Thymus (tissue), 11 donors: ENCODE data around the gene HELZ. TPM values are rescaled to one million over a fixed set of nuclear protein-coding genes. Genes with fewer than 3 reads are reported as not detected.
"Not testable (repeated sequence)": the region's sequence is repeated elsewhere in the genome, so short reads cannot be mapped to it uniquely, and the experiment has no call there.

Source experiments
- DNase-seq, 9 donors: peaks; one replicate each; pipeline ENCODE4 v3.0.0-alpha.2; 2013; ENCODE audit warnings: low spot score in 9 of 9, low read depth in 6 of 9, missing footprints in 1 of 9
- H3K27ac ChIP-seq, 2 donors: one replicate each; pipeline ENCODE4 v1.5.1; 2013; ENCODE audit warnings: control low read depth in 1 of 2, low read depth in 1 of 2, low read length in 1 of 2, mild to moderate bottlenecking in 1 of 2, moderate library complexity in 1 of 2
- H3K27me3 ChIP-seq, 2 donors: one replicate each; pipeline ENCODE4 v1.5.1; 2013; ENCODE audit warnings: low read length in 1 of 2; ENCODE audit not compliant: control insufficient read depth in 2 of 2, insufficient read depth in 1 of 2
- H3K36me3 ChIP-seq, 2 donors: one replicate each; pipeline ENCODE4 v1.5.1; 2013; ENCODE audit warnings: low read length in 1 of 2, mild to moderate bottlenecking in 1 of 2, moderate library complexity in 1 of 2; ENCODE audit not compliant: control insufficient read depth in 2 of 2, insufficient read depth in 2 of 2
- H3K4me1 ChIP-seq, 2 donors: one replicate each; pipeline ENCODE4 v1.5.1; 2013; ENCODE audit warnings: low read length in 2 of 2; ENCODE audit not compliant: control insufficient read depth in 2 of 2, insufficient read depth in 2 of 2
- H3K4me3 ChIP-seq, 2 donors: one replicate each; pipeline ENCODE4 v1.5.1; 2013; ENCODE audit warnings: low read length in 2 of 2, control low read depth in 1 of 2, mild to moderate bottlenecking in 1 of 2
- H3K9me3 ChIP-seq, 2 donors: one replicate each; pipeline ENCODE4 v1.5.1; 2013; ENCODE audit warnings: low read length in 1 of 2, mild to moderate bottlenecking in 1 of 2; ENCODE audit not compliant: control insufficient read depth in 2 of 2, insufficient read depth in 1 of 2
- WGBS: extraction: QIAGEN DNeasy Blood & Tissue Kit; methylation state at CpG from one replicate; pipeline ENCODE4 v1.1.7; 2013; 5-methylcytosine and 5-hydroxymethylcytosine counted together
- polyA plus RNA-seq: library from polyadenylated mRNA; stranded (reverse); fragments of 200-250 nt; gene quantifications from one replicate; pipeline ENCODE4 v1.2.3, GENCODE V29; 2013
- total RNA-seq: library from RNA; stranded (reverse); fragments of 120-200 nt; gene quantifications from one replicate; pipeline ENCODE4 v1.2.4, GENCODE V29; 2013
- donor health status: healthy.

HELZ gene
- total and polyA plus RNA-seq, 2 donors = 8.2 to 27.5 TPM

DNA sequence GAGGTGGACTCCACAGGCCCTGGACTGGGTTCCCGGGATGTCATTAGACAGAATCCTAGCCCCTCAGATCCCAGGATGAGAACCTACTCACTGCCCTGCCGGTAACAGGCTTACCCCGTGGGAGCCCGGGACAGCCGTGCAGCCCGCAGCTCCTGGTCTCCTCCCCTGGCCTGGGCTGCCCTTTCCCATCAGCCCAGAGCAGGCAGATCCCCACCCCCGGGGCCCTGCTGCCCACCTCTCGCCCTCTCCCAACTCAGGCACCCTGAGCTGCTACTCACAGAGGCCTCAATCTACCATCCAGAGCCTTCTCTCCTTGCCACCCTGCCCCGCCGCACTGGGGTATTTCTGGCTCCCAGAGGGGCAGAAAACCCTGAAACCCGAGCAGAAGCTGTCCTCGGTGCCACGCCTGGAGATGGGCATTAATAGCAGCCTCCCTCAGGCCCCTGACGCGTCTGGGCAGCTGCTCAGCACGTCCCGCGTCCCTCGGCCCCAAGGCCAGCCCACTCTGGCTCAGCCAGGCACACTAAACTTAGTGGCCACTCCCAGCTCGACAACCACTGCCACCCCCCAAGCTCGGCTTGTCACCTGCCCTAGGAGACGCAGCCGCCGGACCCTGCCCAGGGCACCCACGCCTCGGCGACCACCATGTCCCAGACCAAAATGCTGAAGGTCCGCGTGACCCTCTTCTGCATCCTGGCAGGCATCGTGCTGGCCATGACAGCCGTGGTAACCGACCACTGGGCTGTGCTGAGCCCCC, 200.8 kb downstream of the HELZ start, which contains the start of gene CACNG1:
TSS of gene CACNG1 (plus strand) at position 539 of the 757 bp plus-strand sequence. CDS start at position 646, 107 bp downstream.
- H3K27ac ChIP-seq = no peak within 1 kb of the TSS
- no peaks in the 10 kb centered on the region for H3K4me1 ChIP-seq
- H3K9me3 ChIP-seq = peaks cover 0 to 5% of the 10 kb centered on the region in 2 donors
- 93% methylated on average over 32 of the region's 32 CpGs for WGBS
- DNase-seq = no peak
- no peaks in the 10 kb centered on the region for H3K27me3 ChIP-seq
- H3K36me3 ChIP-seq = no peaks in the 10 kb centered on the region
- no peak within 1 kb of the TSS for H3K4me3 ChIP-seq

DNA sequence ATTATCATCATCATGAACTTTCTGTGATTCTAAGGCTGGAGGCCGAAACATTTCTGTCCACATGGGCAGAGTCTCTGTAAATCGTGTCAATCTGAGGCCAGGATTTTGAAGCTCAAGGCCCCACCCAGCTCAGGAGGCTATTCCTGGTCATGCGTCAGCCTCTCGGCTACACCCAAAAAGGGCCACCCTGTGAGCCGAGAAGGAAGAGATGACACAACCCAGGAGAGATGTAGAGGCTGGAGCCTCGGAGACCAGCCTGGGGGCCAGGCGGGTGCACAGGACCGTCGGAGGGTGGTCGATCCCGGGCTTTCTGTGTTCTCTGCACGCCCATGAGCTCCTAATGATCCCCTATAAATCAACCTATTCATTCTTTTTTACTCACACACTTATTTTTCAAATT, 201.7 kb downstream of the HELZ start:
- Histone ChIP-seq H3K4me1 (no peaks in the 10 kb centered on the region), H3K4me3 (no peak overlapping the region), H3K36me3 (no peaks in the 10 kb centered on the region), H3K27ac (no peak overlapping the region), H3K9me3 (peaks cover 0 to 5% of the 10 kb centered on the region in 2 donors), H3K27me3 (no peaks in the 10 kb centered on the region)
- WGBS = 96% methylated on average over 12 of the region's 12 CpGs
- no peak for DNase-seq

DNA sequence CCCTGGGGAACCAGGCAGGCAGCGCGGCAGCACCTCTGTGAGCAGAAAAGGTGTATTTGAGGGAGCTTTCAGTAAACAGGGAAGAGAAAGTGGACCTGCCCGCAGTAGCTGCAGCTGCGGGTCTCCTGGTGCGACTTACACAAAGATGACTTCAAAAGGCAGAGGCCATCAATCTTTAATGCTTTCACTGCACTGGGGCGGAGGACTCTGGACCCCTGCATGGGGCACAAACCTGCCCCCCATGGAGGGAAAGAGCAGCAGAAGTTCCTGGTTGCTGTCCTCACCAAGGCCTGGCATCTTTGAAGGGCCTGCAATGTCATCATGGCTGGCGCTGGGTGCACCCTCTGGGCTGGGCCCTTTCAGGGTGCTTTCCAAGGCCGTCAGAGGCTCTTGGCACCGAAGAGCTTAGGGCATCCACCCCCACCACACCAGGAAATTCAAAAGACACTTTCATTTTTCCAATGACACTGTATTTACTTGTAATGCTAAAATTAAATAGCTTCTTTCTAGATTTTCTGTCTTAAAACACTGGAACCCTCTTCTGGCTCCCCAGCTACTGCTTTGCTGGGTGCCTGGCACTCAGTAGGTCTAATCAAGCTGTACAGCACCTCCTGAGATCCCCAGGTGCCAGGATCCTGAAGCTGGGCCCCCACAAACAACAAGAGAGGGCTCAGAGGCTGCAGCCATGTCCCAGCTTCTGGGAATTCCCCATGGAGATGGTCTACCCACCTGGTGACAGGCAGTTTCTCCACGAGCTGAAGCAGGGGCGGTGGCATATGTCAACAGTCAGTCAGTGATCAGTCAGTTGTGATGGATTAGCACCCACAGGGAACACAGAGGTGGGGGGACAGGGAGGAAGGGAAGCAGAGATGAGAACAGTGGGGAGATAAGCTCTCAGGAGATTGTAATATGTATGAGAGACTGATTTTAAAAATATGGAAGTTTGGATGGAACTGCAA, 202.8 kb downstream of the HELZ start:
- DNase-seq = no peak
- H3K27ac ChIP-seq = no peak overlapping the region
- no peak overlapping the region for H3K4me3 ChIP-seq
- H3K9me3 ChIP-seq = no peaks in the 10 kb centered on the region
- no peaks in the 10 kb centered on the region for H3K27me3 ChIP-seq
- H3K4me1 ChIP-seq = no peaks in the 10 kb centered on the region
- no peaks in the 10 kb centered on the region for H3K36me3 ChIP-seq
- WGBS = 76% methylated on average over 11 of the region's 11 CpGs

DNA sequence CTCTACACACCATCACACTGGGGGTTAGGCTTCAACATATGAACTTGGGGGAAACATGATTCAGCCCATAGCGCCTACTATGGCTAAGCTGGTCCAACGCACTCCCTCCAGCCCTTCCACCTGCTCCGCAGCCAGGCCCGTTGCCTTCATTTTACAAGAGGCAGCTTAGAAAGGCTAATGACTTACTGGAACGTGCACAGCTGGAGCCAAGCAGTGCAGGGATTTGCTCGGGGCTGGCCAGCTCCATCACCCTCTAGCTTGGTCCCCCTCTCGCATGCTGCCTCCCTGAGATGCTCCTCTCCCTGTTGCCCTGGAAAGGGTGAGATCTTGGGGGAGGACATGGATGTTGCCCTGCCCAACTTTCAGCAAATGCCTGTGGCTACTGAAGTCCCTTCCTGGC, 203.5 kb downstream of the HELZ start:
- no peaks in the 10 kb centered on the region for H3K9me3 ChIP-seq
- H3K27me3 ChIP-seq = no peaks in the 10 kb centered on the region
- H3K27ac ChIP-seq = no peak overlapping the region
- H3K4me1 ChIP-seq = no peaks in the 10 kb centered on the region
- WGBS = 92% methylated on average over 7 of the region's 7 CpGs
- no peak for DNase-seq
- no peak overlapping the region for H3K4me3 ChIP-seq
- no peaks in the 10 kb centered on the region for H3K36me3 ChIP-seq

DNA sequence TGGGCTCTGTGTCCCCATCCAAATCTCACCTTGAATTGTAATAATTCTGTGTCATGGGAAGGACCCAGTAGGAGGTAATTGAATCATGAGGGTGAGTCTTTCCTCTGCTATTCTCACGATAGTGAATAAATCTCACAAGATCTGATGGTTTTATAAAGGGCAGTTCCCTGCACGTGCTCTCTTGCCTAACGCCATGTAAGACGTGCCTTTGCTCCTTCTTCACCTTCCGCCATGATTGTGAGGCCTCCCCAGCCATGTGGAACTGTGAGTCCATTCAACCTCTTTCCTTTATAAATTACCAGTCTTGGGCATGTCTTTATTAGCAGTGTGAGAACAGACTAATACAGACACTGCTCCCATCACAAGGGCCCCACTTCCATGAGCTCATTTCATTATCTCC, 203.9 kb downstream of the HELZ start:
- not testable (repeated sequence) for H3K9me3 ChIP-seq, H3K36me3 ChIP-seq, H3K27ac ChIP-seq, H3K27me3 ChIP-seq, H3K4me1 ChIP-seq, H3K4me3 ChIP-seq, DNase-seq
- WGBS = 97% methylated on average over 5 of the region's 5 CpGs

DNA sequence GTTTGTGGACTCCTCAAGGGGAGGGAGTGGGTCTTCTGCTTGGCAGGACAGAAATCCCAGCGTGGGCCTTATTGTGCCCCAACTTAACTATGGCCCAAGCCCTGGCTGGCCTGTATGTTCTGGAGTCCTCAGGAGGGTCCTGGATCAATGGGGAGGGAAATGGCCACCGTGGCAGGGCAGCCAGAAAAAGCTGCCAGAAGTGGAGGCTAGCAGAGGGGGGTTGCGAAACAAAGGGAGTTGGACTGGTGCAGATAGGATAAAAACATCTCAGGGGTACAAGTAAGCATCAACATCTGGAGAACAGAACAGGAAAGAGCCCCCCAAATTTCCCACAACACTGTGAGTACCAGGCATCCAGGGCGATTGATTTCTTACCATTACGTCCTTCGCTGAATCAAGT, 204.3 kb downstream of the HELZ start:
- Histone ChIP-seq H3K27me3 (no peaks in the 10 kb centered on the region), H3K9me3 (no peaks in the 10 kb centered on the region), H3K36me3 (no peaks in the 10 kb centered on the region), H3K4me3 (no peak overlapping the region), H3K4me1 (no peaks in the 10 kb centered on the region), H3K27ac (no peak overlapping the region)
- WGBS = 91% methylated on average over 6 of the region's 6 CpGs
- DNase-seq = no peak

DNA sequence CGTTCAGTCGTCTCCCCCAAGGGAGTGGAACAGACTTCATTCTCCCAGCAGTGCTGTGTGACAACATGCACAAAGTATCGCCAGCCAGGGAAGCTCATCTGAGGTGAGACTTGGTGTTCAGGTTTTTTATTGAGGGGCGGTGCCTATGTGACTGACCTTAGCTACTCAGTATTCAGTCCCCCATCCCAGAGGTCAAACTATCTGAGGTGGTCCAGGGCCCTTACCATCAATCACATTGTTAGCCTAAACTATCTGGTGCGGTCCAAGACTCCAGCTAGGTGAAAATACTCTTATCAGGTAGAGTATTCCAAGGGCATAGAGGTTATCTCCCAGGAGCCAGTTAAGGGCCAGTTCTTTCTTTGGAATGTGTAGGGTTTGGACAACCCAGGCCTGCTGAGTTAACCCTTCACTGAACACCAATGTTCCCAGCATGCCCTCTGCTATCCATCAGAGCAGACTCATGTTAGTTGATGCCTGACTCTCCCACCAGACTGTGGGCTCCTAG, 206.1 kb downstream of the HELZ start:
- no peaks in the 10 kb centered on the region for H3K27me3 ChIP-seq
- H3K4me1 ChIP-seq = no peaks in the 10 kb centered on the region
- H3K4me3 ChIP-seq = no peak overlapping the region
- 72% methylated on average over 5 of the region's 5 CpGs for WGBS
- no peaks in the 10 kb centered on the region for H3K36me3 ChIP-seq
- no peak overlapping the region for H3K27ac ChIP-seq
- H3K9me3 ChIP-seq = no peaks in the 10 kb centered on the region
- DNase-seq = no peak

DNA sequence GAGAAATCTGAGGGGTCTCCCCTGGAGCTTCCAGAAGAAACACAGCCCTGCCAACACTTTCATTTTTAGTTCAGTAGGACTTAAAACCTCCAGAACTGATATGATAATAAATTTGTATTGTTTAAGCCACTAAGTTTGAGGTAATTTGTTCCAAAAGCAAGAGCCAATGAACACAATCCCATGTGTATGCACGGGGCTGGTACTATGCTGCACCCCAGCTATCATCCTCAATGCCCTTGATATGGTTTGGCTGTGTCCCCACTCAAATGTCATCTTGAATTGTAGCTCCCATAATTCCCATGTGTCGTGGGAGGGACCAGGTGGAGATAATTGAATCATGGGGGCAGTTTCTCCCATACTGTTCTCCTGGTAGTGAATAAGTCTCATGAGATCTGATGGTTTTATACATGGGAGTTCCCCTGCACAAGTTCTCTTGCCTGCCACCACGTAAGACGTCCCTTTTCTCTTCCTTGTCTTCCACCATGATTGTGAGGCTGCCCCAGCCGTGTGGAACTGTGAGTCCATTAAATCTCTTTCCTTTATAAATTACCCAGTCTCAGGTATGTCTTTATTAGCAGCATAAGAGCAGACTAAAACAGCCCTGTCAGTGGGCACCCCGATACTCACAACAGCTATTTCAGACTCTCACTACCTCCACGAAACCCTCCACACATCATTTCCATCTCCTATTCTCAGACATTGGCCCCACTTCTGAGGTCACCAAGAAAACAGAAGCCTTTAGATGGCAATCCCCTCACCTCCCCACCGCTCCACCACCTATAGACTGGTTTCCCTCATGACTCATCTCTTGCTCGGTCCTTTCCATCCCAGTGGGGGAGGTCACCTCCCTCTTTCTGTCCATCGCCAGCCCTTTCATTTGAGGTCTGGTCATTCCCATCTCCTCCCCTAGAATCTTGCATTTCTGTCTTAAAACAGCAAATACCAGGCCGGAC, 209.6 kb downstream of the HELZ start:
- no peak overlapping the region for H3K4me3 ChIP-seq
- no peak overlapping the region for H3K27ac ChIP-seq
- WGBS = 86% methylated on average over 11 of the region's 11 CpGs
- no peaks in the 10 kb centered on the region for H3K9me3 ChIP-seq
- H3K36me3 ChIP-seq = no peaks in the 10 kb centered on the region
- DNase-seq = no peak
- H3K4me1 ChIP-seq = no peaks in the 10 kb centered on the region
- no peaks in the 10 kb centered on the region for H3K27me3 ChIP-seq
